Umbilical cord (tissue), 2 donors: Measurements from ENCODE around the gene PHLPP1. TPM values are rescaled to one million over a fixed set of nuclear protein-coding genes. Genes with fewer than 3 reads are reported as not detected.
"Not testable (repeated sequence)": the region's sequence is repeated elsewhere in the genome, so short reads cannot be mapped to it uniquely, and the experiment has no call there.

Experiments used
- DNase-seq: peaks from one replicate; pipeline ENCODE4 v3.0.0-alpha.2; 2015; ENCODE audit warnings: low spot score
- total RNA-seq: library from RNA; depleted of rRNA; stranded (reverse); fragments of >200 nt; gene quantifications from one replicate; pipeline ENCODE4 v1.2.3, GENCODE V29; 2014; ENCODE audit warnings: low replicate concordance; ENCODE audit not compliant: insufficient read depth

Gene PHLPP1
- 14.4 TPM for total RNA-seq

DNA sequence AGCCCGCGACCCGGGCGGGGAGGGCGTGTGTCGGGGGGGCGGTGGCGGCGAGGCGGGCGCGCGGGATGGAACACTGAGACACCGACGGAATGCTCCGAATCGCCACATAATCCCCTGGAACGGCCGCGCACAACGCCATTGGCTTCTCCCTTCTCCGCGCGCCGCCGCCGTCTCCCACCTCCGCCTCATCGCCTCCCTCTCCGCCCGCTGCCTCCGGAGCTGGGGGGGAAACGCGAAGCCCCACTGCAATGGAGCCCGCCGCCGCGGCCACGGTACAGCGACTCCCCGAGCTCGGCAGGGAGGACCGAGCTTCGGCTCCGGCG is at the start of gene PHLPP1:
PHLPP1 (plus strand) TSS at position 106 of the 323 bp plus-strand sequence; CDS start at position 249, 143 bp downstream.
- no peak for DNase-seq

GRCh38 chr18:62669225-62669624 is 46.1 kb upstream of the PHLPP1 start:
- no peak for DNase-seq

DNA sequence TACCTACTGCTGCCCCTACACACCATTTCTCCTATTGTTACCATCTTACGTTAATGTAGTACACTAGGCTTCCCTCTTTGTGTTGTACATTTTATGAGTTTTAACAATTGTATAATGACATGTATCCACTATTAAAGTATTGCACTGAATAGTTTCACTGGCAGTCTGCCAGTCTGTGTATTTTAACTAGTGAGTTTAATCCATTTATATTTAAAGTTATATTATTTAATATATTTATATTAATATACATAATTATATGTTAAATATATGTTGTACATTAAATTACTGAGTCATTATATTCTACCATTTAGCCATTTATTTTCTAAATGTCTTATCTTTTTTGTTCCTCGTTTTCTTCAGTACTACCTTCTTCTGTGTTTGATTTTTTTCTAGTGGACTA is 44.8 kb upstream of the PHLPP1 start:
- DNase-seq: no peak

DNA sequence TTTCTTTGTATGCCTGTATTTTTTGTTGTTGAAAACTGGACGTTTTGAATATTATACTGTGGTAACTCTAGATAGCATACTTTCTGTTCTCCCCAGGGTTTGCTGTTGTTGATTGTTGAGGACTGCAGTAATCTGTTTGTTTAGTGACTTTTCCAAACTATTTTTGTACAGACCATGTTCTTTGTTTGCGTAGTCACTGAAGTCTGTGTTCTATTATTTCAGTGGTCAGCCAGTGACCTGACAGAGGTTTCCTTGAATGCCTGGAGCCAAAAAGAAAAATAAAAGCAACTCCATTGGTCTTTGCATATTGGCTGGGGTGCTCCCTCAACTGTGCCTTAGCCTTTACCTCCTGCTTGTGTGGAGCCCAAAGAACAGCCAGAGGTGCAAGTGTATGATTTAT is 42.7 kb upstream of the PHLPP1 start:
- DNase-seq: no peak

- DNase-seq: no peak
Measured at GRCh38 chr18:62678847-62679485, 36.4 kb upstream of the PHLPP1 start.

GRCh38 chr18:62682371-62682770 is 33.0 kb upstream of the PHLPP1 start:
- DNase-seq: no peak

DNA sequence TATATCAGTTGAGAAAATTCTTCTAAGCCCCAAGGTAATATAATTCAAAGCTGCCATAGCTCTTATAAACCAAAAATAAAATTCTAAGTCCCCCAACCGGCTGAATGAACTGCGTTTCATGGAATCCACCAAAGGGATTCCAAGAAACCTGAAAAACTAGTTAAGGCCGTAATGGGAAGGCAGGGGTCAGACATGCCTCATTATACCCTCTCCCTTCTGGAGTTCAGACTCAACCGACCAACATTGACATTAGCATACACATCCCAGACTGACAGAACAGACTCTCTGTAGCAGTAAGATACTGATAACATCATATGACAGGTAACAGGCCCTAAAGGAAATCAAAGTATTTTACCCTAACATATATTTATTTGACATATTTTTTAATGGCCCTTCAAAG is 31.4 kb upstream of the PHLPP1 start:
- DNase-seq: peak; percentile 59

GRCh38 chr18:62688743-62689317 is 26.5 kb upstream of the PHLPP1 start:
- DNase-seq: no peak

GRCh38 chr18:62690236-62690815 is 25.0 kb upstream of the PHLPP1 start:
- DNase-seq: no peak

GRCh38 chr18:62693659-62694058 is 21.7 kb upstream of the PHLPP1 start:
- DNase-seq: no peak

- DNase-seq: no peak
Measured at GRCh38 chr18:62697636-62698035, 17.7 kb upstream of the PHLPP1 start.

DNA sequence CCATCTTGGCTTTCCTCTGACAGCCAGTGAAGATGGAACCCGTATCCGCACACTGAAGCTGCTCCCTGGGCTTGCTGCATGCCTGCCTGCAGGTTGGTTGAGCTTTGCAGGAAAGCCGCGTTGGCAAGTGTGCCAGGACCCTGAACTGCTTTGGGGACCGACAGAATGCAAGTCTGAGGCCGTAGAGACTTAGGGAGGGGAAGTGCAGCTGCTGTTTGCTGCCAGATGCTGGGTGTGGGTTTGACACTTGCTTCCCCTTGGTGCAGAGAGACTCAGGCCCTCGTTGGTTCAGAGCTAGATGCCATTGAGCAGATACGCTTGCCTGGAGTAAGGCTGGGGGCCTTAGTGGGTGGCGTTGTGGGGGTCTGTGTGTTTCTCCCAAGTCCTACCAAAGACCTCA is 13.1 kb upstream of the PHLPP1 start:
- no peak for DNase-seq

- DNase-seq: not testable (repeated sequence)
Measured at GRCh38 chr18:62706879-62707278, 8.5 kb upstream of the PHLPP1 start.

DNA sequence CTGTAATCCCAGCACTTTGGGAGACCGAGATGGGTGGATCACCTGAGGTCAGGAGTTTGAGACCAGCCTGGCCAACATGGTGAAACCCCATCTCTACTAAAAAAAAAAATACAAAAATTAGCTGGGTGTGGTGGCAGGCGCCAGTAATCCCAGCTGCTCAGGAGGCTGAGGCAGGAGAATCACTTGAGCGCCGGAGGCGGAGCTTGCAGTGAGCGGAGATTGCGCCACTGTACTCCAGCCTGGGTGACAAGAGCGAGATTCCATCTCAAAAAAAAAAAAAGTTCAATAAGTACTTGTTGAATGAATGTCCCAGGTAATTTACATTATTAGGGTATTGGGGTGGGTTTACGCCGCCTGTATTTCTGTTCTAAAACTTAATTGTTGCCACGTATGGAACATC is 5.4 kb upstream of the PHLPP1 start:
- DNase-seq: not testable (repeated sequence)

- no peak for DNase-seq
Measured at GRCh38 chr18:62710417-62710816, 4.9 kb upstream of the PHLPP1 start.

DNA sequence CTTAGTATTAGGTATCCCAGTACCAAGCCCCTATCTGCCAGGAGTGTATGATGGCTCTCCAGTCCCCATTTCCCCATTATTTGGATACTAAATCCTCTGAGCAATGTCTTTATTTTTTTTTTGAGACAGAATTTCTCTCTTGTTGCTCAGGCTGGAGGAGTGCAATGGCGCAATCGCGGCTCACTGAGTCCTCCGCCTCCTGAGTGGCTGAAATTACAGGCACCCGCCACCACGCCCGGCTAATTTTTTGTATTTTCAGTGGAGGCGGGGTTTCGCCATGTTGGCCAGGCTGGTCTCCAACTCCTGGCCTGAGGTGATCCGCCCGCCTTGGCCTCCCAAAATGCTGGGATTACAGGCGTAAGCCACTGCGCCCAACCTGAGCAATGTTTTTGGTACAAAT is 3.6 kb upstream of the PHLPP1 start:
- no peak for DNase-seq

GRCh38 chr18:62713651-62714247 is 1.6 kb upstream of the PHLPP1 start:
- DNase-seq: peak; percentile 6

GRCh38 chr18:62714671-62715435 is 488 bp upstream of the PHLPP1 start:
- DNase-seq: peak; percentile 100

DNA sequence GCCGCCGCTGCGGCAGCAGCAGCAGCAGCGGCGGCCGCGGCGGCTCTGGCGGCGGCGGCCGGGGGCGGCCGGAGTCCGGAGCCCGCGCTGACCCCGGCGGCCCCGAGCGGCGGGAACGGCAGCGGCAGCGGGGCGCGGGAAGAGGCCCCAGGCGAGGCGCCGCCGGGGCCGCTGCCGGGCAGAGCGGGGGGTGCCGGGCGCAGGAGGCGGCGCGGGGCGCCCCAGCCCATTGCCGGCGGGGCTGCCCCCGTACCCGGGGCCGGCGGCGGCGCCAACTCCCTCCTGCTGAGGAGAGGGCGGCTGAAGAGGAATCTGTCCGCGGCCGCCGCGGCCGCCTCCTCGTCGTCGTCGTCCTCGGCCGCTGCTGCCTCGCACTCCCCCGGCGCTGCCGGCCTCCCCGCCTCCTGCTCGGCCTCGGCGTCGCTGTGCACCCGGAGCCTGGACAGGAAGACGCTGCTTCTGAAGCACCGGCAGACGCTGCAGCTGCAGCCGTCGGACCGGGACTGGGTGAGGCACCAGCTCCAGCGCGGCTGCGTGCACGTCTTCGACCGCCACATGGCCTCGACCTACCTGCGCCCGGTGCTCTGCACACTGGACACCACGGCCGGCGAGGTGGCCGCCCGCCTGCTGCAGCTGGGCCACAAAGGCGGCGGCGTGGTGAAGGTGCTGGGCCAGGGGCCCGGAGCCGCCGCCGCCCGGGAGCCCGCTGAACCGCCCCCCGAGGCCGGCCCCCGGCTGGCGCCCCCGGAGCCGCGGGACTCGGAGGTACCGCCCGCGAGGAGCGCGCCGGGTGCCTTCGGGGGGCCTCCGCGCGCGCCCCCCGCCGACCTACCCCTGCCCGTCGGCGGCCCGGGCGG is 646 bp downstream of the PHLPP1 start:
- DNase-seq: peak; percentile 54

DNA sequence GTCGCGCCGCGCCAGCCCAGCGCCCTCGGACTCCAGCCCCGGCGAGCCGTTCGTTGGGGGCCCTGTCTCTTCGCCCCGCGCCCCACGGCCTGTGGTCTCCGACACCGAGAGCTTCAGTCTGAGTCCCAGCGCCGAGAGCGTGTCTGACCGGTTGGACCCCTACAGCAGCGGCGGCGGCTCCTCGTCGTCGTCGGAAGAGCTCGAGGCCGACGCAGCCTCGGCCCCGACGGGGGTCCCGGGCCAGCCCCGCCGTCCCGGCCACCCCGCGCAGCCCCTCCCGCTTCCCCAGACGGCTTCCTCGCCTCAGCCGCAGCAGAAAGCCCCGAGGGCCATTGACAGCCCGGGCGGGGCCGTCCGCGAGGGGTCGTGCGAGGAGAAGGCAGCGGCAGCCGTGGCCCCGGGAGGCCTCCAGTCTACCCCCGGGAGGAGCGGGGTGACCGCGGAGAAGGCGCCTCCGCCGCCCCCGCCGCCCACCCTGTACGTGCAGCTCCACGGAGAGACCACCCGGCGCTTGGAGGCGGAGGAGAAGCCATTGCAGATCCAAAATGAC is 1.4 kb downstream of the PHLPP1 start:
- peak; percentile 26 for DNase-seq
